OCI-LY1 (cell line): ENCODE data around the gene FOXA3.

ENCODE experiments used
- CTCF ChIP-seq: fragments of 200-600 bp; sonication (generic), shearing (Covaris generic); IDR thresholded peaks from 2 replicates; pipeline ENCODE4 v1.5.1; 2017; ENCODE audit warnings: mild to moderate bottlenecking, antibody characterized with exemption, low read length, moderate library complexity, mixed read lengths
- EZH2 ChIP-seq: fragments of 200-600 bp; sonication (generic), shearing (Covaris generic); IDR thresholded peaks from 2 replicates; pipeline ENCODE4 v1.8.0; 2017; ENCODE audit warnings: borderline replicate concordance, mixed run types, mild to moderate bottlenecking, antibody characterized with exemption, low read length, moderate library complexity, mixed read lengths

GRCh38 chr19:45870798-45871197 lies 6.7 kb downstream of the FOXA3 start:
- TF ChIP-seq CTCF = no peak
- TF ChIP-seq EZH2 = no peak
